ENCODE measurements around the gene COL1A1.

COL1A1 gene

GRCh38 chr17:50186661-50187393 lies 14.6 kb downstream of the COL1A1 start:
- DNase-seq (ENCODE audit: low spot score) = no peak

GRCh38 chr17:50185631-50186471 lies 15.6 kb downstream of the COL1A1 start:
- DNase-seq (ENCODE audit: low spot score) = no peak

GRCh38 chr17:50184611-50185398 lies 16.6 kb downstream of the COL1A1 start:
- no peak for DNase-seq (ENCODE audit: low spot score)

- DNase-seq (ENCODE audit: low spot score) = no peak
Observed at GRCh38 chr17:50184064-50184463, 17.4 kb downstream of the COL1A1 start.

GRCh38 chr17:50183421-50183994 lies 17.9 kb downstream of the COL1A1 start:
- no peak for DNase-seq (ENCODE audit: low spot score)

GRCh38 chr17:50182783-50183420 lies 18.5 kb downstream of the COL1A1 start:
- DNase-seq (ENCODE audit: low spot score) = no peak

GRCh38 chr17:50181591-50182560 lies 19.6 kb downstream of the COL1A1 start:
- no peak for DNase-seq (ENCODE audit: low spot score)

GRCh38 chr17:50181144-50181543 lies 20.3 kb downstream of the COL1A1 start:
- DNase-seq (ENCODE audit: low spot score) = no peak

- no peak for DNase-seq (ENCODE audit: low spot score)
Observed at GRCh38 chr17:50180620-50181019, 20.8 kb downstream of the COL1A1 start.

GRCh38 chr17:50180111-50180510 lies 21.3 kb downstream of the COL1A1 start:
- no peak for DNase-seq (ENCODE audit: low spot score)

- peak; percentile 85 for DNase-seq (ENCODE audit: low spot score)
Observed at GRCh38 chr17:50177983-50178834, 23.2 kb downstream of the COL1A1 start.

- DNase-seq (ENCODE audit: low spot score) = no peak
Observed at GRCh38 chr17:50177476-50177875, 24.0 kb downstream of the COL1A1 start.

GRCh38 chr17:50176559-50177357 lies 24.7 kb downstream of the COL1A1 start:
- DNase-seq (ENCODE audit: low spot score) = no peak

- no peak for DNase-seq (ENCODE audit: low spot score)
Observed at GRCh38 chr17:50175035-50175807, 26.2 kb downstream of the COL1A1 start.

GRCh38 chr17:50174444-50174843 lies 27.0 kb downstream of the COL1A1 start:
- no peak for DNase-seq (ENCODE audit: low spot score)

GRCh38 chr17:50173335-50173941 lies 28.0 kb downstream of the COL1A1 start:
- DNase-seq (ENCODE audit: low spot score) = no peak

- no peak for DNase-seq (ENCODE audit: low spot score)
Observed at GRCh38 chr17:50172936-50173334, 28.5 kb downstream of the COL1A1 start.

Data from HuH-7.5 (cell line).